GM21723 (cell line): ENCODE results near the gene C1QB.
"Not testable (repeated sequence)": the region's sequence is repeated elsewhere in the genome, so short reads cannot be mapped to it uniquely, and the experiment has no call there.

Experiments
- ATAC-seq: cut with Tn5 transposase; IDR thresholded peaks from one replicate; pipeline ENCODE4 v1.9.1; 2021; ENCODE audit warnings: mild to moderate bottlenecking, moderate library complexity; ENCODE audit not compliant: unreplicated experiment

Gene C1QB

DNA sequence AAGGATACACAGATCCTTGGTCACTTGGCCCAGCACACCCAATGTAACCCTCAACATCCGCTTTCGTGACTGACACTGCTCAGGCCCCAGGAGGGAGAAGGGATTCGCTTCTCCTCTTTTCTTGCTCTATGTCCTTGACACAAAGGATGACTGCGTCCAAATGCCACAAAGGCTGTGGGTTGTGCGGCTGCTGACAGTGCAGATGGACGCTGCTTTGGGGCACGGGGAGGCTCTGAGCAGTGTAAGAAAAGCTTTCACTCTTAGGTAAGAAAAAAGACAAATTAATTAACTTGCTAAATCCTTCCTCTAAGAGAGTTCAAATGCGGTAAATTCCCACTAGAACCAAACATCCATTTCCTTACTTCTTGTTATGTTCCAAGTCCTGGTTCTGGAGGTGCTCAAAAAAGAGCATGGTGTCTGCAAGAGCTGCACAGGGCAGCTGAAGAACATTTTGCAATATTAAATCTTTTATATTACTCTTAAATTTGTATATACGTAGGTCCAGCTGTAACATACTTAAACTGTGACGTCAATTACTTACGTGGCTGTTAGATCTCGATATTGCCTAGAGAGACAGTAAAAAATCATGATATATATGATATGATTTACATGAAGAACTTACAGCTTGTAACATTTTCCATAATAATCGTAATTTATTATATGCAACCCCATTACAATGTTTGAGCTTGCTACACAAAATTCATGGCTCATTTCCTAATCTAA is 38.2 kb downstream of the C1QB start:
- no peak for ATAC-seq

DNA sequence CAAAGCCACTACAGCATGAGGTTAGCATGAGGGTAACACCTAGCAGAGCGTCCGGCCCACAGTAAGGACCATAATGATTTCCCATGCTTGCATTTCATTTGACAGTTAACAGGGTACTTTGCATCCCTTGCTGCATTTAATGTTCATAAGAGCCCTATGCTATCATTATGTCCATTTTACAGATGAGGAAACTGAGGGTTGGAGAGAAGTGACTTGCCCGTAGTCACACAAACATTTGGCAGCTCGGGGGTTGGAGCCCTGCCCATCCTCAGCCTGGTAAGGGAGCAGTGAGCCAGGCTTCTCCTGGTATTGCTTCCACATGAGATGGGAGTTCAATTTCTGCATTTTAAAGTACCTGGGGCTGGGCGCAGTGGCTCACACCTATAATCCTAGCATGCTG is 41.1 kb downstream of the C1QB start:
- no peak for ATAC-seq

GRCh38 chr1:22696610-22697009 is 43.6 kb downstream of the C1QB start:
- ATAC-seq: no peak

DNA sequence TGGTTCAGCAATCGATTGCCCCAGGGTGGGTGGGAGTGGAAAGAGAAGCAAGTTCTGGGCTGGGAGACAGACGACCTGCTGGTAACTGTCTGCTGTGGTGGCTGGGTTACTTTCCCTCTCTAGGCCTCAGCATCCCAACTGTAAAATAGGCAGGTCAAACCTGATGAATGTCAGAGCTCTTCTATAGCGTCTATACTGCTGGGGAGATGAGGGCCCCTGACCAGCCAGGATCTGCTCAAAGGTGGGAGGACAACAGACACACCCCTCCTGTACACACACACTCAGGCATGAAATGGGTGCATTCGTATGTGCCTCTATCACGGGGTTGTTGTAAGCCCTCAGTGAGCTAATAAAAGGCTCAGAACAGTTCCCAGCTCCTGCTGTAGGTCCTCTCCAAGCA is 44.9 kb downstream of the C1QB start:
- no peak for ATAC-seq

- ATAC-seq: no peak
Measured at GRCh38 chr1:22699681-22700520, 46.9 kb downstream of the C1QB start.

- ATAC-seq: no peak
Measured at GRCh38 chr1:22702296-22703085, 49.5 kb downstream of the C1QB start.

- ATAC-seq: no peak
Measured at GRCh38 chr1:22704440-22705067, 51.5 kb downstream of the C1QB start.

- ATAC-seq: no peak
Measured at GRCh38 chr1:22705586-22705985, 52.5 kb downstream of the C1QB start.

GRCh38 chr1:22706100-22706499 is 53.1 kb downstream of the C1QB start:
- ATAC-seq: not testable (repeated sequence)

DNA sequence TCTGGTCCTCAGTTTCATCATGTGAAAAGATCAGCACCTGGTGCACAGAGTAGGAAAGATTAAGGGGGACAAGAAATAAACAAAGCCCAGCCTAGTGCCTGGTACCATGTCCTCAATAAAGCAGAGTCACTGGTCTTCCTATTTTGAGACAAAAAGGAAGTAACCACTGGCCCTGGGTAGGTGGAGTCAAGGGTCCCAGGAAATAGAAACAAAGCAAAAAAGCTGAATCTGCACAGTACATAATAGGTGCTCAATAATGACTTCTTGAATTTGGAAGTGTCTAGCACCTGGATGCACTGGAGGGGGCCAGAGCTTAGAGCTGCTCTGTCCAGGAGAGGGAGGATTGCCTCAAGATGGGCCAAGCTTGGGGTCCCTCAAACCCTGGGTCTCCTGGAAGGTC is 55.7 kb downstream of the C1QB start:
- no peak for ATAC-seq

DNA sequence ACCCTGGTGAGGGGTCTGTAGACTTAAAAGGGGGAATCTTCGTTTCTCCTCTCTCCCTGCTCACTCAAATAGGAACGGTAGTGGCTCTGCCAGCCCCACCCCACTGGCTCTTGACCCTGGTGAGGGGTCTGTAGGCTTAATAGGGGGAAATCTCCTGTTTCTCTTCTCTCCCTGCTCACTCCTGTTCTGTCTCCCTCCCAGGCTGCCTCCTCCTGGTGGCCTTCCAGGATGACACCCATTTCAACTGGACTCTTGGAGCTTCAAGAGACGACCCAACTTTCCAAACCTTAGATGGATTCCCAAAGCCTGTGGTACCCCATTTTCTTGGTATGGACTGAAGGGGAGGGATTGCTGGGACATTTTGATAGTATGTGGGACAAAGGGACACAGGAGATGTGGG is 56.2 kb downstream of the C1QB start:
- ATAC-seq: no peak

DNA sequence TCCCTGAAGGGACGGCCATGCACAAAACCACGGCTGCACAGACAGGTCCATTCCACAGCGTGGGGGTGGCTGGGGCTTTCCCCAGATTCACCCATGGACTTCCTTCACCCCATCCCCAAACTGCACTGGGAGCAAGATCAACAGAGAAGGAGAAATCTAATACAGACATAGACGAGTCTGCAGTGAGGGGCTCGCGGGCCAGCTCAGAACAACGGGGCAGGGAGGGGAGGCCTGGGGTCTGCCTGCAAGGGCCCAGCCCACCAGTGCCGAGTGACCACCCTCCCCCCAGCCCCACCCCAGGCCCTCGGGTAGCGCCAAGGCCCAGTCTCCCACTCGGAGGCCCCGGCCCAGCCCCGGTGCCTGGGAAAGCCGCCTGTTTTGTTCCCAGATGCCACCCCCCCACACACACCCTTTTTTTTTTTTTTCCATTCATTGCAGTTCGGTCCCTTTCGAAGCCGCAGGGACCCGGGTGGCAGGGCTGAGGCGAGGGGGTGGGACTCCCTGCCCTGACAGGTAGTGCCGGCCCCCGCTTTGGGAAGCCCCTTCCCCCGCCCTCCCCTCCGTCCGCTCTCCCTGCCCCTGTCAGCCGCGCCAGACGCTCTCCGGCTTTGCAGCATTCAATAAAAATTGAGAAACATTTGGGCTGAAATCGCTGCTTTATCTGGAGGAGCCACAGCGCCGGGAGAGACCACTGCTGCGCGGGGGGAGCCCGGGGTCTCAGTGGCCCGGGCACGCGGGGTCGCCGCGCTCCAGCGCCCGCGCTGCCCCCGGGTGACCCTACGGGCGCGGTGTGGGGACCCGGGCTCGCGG is 57.1 kb downstream of the C1QB start:
- ATAC-seq: no peak

GRCh38 chr1:22710701-22711049 is 57.6 kb downstream of the C1QB start, which contains the start of gene EPHB2:
EPHB2 (plus strand) TSS chr1:22710839; CDS start chr1:22710983, 144 bp downstream.
- no peak for ATAC-seq

GRCh38 chr1:22711071-22711470 is 58.0 kb downstream of the C1QB start:
- no peak for ATAC-seq
